LNCaP clone FGC (cell line): ENCODE results near the gene MYMK.

Experiments
- DNase-seq: peaks from one replicate; pipeline ENCODE4 v3.0.0-alpha.2; 2011; ENCODE audit warnings: low read depth
- H3K4me3 ChIP-seq: 2 replicates; pipeline ENCODE4 v1.5.1; 2011; ENCODE audit warnings: mild to moderate bottlenecking, low read depth, low read length, control low read depth
- TF ChIP-seq, protein P1 (sequence below): IDR thresholded peaks from 2 replicates; pipeline ENCODE4 v1.5.1; 2012; ENCODE audit warnings: mild to moderate bottlenecking; ENCODE audit not compliant: control insufficient read depth, insufficient read depth; ENCODE audit errors: extremely low read depth

Gene MYMK

GRCh38 chr9:133471551-133472276 is 53.0 kb downstream of the MYMK start:
- TF ChIP-seq, protein P1, sequence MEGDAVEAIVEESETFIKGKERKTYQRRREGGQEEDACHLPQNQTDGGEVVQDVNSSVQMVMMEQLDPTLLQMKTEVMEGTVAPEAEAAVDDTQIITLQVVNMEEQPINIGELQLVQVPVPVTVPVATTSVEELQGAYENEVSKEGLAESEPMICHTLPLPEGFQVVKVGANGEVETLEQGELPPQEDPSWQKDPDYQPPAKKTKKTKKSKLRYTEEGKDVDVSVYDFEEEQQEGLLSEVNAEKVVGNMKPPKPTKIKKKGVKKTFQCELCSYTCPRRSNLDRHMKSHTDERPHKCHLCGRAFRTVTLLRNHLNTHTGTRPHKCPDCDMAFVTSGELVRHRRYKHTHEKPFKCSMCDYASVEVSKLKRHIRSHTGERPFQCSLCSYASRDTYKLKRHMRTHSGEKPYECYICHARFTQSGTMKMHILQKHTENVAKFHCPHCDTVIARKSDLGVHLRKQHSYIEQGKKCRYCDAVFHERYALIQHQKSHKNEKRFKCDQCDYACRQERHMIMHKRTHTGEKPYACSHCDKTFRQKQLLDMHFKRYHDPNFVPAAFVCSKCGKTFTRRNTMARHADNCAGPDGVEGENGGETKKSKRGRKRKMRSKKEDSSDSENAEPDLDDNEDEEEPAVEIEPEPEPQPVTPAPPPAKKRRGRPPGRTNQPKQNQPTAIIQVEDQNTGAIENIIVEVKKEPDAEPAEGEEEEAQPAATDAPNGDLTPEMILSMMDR, result no peak

GRCh38 chr9:133470988-133471387 is 53.8 kb downstream of the MYMK start:
- TF ChIP-seq, protein P1, result no peak
- no peak for DNase-seq
- no peak overlapping the region for H3K4me3 ChIP-seq

More at GRCh38 chr9:133471551-133472276, 53.0 kb downstream of the MYMK start:
- no peak overlapping the region for H3K4me3 ChIP-seq
- DNase-seq, result no peak

- DNase-seq, result no peak
- TF ChIP-seq, protein P1, result no peak
- H3K4me3 ChIP-seq, result no peak overlapping the region
These were observed 54.3 kb downstream of the MYMK start for GRCh38 chr9:133470427-133470924.

- no peak overlapping the region for H3K4me3 ChIP-seq
- TF ChIP-seq, protein P1, result no peak
- DNase-seq, result no peak
These were observed 55.9 kb downstream of the MYMK start for GRCh38 chr9:133468777-133469421.

DNA sequence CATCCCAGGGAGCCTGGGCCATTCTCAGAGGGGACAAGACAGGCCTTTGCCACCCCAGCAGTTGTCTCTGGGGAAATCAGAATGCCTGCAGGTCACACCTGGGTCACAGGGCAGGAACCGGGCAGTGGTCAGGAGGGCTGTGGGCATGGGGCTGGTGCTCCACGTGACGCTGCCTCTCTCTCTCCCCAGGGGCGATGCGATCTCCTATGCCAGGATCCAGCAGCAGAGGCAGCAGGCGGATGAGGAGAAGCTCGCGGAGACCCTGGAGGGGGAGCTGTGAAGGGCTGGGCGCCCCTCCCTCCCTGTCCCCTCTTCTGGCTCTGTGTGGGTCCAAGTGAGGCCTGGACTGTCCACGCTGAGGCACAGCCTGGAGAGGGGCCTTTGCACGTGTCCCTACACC is 56.4 kb downstream of the MYMK start:
- DNase-seq, result no peak
- TF ChIP-seq, protein P1, result no peak
- H3K4me3 ChIP-seq, result no peak overlapping the region

GRCh38 chr9:133467101-133467500 is 57.7 kb downstream of the MYMK start:
- H3K4me3 ChIP-seq, result no peak overlapping the region
- no peak for DNase-seq
- TF ChIP-seq, protein P1, result no peak
